Measurements from ENCODE around the gene ARL3.
"Not testable (repeated sequence)": the region's sequence is repeated elsewhere in the genome, so short reads cannot be mapped to it uniquely, and the experiment has no call there.

Gene ARL3

DNA sequence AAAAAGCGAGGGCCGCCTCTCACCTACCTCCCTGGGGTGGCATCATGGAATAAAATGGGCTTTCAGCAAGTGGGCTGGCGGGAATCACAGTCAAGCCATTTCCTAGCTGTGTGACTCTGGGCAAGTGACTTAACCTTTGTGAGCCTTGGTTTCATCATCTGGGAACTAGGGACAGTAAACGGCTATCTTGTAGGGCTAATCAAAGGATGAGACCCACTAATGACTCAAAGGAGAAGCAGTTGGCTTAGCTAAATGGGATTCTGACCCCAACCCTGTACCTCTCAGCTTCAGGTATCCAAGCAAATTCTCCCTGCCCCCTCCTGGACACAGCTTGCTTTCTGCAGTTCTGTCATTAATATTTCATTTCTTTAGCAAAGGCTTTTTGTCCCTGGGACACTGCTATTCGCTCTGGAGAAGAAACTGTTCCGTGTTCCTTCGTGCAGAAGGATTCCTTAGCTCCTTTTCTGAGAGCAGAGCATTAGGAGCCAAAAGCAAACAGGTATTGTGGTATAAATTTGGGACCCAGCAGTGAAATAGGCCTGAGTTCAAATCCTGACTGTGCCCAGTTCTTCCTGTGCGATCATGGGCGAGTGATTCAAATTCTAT is 44.0 kb downstream of the ARL3 start:
- no peak for DNase-seq

DNA sequence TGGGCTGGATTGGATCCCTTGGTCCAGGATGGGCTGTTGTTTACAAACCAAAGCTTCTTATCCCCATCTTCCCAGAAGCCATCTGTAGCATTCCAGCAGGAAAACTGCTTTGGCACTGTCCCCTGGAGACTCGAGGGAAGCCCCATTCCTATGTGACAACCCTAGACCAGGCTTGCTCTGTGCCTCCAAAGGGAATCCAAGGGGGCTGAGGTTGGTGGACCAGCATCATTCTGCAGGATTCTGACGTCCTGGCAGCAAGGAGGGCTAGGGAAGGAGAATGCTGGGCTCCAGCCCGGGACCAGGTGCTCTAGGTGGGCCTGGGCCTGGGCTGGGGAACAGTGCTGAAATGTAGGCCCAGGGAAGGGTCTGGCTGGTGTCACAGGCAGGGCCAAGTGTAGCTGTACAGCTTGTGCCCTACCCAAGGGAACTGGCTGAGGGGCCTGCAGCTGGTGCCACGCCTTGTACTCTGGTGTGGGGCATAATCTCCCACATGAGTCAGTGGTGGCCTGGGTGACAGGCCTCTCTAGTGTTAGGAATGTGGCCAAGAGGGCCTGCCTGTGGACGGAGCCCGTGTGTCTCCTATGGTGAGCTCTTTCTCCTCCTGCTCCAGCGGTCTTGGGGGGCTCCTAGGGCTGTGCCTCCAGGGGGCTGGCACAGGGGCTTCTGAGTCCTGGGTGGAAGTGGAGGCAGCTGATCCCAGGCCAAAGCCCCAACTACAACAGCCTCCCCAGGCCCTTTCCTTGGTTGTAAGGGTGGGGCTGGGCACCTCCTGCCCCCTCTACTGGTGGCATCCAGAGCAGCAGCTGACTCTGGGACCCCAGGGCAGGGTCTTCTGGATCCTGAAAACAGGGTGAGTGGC is 44.8 kb downstream of the ARL3 start:
- DNase-seq = no peak

DNA sequence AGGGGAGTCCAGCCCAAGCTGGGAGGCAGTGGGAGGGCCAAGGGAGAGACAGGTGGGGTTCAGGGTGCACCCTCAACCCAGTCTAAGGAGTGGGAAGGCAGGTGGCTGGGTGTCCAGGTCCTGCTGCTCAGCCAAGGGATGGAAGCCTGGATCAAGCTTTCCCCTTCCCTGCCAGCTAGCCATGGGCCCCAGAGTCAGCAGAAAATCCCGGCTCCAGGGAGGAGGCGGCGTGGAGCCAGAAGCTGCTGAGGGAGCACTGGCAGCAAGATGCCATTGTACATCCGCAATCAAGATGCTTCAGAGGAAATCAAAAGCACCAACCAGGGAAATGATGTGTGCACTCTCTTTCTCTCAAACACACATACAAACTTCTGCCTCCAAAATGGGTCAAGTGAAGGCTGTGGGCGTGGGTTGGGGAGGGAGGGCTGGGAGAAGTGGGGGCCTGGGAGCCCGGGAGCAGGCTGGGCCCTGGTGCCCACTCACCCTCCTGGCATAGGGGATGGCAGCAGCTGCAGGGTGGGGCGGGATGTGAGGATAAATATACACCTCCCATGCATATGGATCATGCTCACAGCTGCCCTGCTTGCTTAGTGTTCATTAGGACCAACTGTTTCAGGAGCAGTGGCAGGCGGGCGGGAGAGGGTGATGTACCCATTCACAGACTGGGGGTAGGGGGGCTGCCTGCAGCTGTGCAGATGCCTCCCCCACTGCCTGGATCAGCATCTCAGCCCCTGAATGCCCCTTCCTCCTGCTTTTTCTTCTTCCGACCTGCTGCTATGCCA is 45.7 kb downstream of the ARL3 start:
- DNase-seq = no peak

DNA sequence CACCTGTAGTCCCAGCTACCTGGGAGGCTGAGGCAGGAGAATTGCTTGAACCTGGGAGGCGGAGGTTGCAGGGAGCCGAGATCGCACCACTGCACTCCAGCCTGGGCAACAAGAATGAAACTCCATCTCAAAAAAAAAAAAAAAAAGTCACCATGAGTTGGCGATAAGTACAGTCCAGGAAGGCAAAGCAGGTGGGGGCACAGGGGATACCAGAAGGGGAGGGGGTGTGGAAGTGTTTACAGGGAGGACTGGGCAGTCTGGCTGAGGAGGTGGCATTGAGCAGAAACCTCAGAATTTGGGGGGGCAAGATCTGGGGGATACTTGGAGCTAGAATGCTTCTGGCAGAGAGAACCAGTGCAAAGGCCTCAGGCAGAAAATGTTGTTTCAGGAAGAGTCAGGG is 46.8 kb downstream of the ARL3 start:
- not testable (repeated sequence) for DNase-seq

DNA sequence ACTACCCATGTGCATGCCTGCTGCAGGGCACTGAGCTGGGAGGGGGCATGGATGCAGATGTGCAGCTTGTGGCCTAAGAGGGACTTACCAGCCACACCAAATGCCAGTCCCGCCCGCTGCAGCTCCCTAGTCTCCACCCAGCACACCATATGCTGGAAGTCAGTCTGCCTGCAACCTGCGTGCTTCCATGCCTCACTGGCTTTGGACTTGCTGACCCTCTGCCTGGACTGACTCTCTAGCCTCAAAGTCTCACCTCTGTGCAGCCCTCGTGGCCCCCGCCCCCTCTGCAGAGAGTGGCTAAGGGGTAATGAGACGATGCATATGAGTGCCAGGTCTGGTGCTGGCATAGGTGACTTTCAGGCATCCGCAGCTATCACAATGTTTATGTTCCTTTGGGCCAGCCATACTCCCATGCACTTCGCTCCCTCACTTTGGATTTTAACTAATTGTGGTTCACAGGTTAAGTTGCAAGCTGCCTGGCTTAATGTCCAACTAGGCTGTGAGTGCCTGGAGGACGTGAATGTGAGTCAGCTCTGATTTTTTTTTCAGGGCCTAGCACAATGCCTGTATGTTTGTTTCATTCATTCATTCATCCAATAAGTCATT is 48.2 kb downstream of the ARL3 start:
- DNase-seq = no peak

GRCh38 chr10:102661658-102662028 is 52.6 kb downstream of the ARL3 start:
- DNase-seq = no peak

DNA sequence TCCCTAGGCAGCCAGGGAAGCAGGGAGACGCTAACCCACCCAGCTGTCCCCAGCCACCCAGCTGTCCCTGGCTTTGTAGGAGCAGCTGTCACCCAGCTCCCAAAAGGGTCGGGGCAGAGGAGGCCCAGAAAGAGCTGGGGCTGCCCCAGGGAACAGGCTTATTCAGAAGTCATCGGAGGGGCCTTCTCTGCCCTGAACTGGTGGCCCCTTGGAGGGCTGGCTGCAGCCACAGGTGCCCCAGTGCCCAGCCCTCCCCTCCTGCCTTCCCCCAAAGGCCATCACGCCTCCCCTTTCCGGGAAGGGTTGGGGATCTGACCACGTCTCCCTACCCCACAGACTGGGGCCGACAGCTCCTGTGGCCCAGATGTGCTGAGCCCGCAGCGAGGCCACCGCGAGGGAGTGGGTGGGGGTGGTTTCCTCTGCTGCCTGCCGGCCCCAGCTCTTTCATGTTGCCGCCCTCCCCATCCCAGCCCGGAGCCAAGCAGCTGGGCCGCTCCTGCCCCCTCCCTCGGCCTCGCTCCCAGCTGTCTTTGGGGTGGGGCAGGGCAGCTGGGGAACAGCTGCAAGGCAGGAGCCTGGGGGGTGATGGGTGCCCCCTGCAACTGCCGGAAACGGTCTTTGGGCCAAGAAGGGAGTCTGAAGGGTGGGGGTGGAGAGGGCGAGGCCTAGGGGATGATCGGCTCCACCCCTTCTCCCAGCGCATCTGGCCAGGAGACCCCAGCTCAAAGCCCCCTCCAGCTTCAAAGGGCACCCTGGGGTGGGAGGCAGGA is 53.1 kb downstream of the ARL3 start:
- DNase-seq = peak; percentile 55 to 74

DNA sequence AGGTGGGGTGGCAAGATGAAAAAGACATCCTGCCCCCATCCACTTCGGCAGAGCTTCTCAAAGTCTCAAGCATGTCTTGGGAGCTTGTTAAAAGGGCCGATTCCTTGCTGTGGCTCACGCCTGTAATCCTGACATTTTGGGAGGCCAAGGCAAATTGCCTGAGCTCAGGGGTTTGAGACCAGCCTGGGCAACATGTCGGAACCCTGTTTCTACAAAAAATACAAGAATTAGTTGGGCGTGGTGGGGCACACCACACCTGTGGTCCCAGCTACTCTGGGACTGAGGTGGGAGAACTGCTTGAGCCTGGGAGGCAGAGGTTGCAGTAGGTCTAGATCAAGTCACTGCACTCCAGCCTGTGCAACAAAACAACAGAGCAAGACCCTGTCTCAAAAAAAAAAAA is 55.4 kb downstream of the ARL3 start:
- DNase-seq = no peak

DNA sequence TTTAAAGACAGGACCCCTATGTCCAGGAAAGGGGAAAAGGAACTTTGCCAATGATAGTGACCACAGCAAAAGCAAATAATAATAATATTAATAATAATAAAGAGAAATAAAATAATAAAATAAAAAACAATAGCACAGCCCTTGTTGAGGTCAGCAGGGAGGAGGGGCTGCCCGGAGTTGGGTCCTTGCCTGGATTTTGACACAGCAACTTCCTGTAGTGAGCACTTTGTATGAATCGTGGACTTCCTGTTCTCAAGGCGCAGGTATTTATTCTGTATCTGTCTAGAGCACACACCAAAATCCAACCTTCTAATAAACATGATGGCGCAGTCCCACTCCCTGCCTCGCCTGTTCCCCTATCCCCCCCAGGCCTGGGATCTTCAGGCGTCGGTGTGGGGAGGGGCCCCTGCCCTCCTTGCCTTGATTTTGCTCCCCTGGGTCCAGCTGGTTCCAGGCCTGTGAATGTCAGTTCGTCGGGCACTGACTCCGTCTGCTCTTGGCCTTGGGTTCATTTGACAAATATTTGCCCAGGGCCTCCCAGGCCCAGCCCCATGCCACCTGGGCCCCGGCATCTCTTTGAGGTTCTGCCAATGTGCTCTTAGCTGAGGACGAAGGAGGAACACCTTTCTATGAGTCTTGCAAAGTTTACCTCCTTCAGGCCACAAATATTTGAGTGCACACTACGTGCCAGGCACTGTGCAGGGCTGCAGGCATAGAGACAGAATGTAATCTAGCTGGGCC is 56.0 kb downstream of the ARL3 start:
- DNase-seq = no peak

DNA sequence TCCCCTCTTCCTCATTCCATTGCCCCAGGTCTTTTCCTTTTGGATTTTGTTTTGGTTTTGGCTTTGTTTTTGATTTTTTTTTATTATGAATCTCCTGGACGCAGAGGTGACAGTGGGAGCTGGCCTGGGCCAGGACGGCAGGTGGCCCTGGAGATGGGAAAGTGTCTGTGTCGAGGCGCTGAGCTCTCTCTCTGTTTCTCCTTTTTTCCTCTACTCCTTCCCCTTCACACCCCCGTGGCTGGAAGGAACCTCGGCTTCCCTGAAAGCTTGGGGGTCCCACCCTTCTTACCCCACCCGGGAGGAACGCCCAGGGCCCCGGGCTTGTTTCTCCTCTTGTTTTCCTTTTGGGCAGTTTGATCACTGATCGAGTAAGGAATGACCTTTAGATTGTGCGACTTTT is 56.7 kb downstream of the ARL3 start:
- no peak for DNase-seq

GRCh38 chr10:102656791-102657371 is 57.3 kb downstream of the ARL3 start:
- DNase-seq = no peak

DNA sequence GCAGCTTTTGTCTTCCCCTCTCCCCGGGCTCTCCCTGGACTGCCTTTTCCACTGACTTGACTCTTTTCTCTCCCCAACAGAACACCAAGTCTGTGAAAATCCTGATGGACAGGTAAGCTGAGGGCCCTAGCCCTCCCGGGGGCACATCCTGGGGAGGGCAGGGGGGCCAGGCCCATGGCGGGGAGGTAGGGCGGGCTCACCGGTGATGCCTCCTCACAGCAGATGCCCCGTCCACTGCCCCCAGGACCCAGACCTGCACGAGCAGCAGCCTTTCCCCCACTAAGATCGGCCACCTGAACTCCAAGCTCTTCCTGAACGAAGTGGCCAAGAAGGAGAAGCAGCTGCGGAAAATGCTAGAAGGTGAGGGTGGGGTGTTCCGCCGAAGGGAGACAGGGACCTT is 58.2 kb downstream of the ARL3 start:
- DNase-seq = no peak

DNA sequence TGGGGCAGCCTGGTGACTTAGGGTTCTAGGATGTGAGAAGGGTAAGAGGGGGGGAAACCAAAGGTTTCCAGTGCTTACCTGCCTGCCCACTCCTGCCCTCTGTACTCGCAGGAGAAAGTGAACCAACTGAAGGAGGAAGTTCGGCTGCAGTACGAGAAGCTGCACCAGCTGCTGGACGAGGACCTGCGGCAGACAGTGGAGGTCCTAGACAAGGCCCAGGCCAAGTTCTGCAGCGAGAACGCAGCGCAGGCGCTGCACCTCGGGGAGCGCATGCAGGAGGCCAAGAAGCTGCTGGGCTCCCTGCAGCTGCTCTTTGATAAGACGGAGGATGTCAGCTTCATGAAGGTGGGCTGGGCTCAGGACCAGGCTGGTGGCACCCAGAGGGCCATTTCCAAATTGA is 59.2 kb downstream of the ARL3 start:
- DNase-seq = no peak

DNA sequence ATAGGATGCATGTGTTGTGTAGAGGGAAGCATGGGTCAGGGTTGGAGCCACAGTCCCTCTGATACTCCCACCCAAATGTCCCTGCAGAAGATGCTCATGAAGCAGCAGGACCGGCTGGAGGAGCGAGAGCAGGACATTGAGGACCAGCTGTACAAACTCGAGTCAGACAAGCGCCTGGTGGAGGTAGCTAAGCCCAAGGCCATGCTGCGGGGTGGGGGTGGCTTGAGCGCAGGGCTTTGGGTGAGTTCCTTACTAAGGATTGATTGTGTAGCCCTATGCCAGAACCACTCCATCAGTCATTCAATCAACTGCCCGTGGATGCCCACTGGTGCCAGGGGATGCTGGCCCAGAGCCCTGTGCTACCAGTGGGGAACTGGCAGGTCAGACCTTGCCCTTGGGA is 59.6 kb downstream of the ARL3 start:
- DNase-seq = no peak

GRCh38 chr10:102653060-102653459 is 61.1 kb downstream of the ARL3 start:
- DNase-seq = no peak

GRCh38 chr10:102652170-102652916 is 61.9 kb downstream of the ARL3 start:
- DNase-seq = no peak

- no peak for DNase-seq
These were observed 62.6 kb downstream of the ARL3 start for GRCh38 chr10:102651455-102652169.

DNA sequence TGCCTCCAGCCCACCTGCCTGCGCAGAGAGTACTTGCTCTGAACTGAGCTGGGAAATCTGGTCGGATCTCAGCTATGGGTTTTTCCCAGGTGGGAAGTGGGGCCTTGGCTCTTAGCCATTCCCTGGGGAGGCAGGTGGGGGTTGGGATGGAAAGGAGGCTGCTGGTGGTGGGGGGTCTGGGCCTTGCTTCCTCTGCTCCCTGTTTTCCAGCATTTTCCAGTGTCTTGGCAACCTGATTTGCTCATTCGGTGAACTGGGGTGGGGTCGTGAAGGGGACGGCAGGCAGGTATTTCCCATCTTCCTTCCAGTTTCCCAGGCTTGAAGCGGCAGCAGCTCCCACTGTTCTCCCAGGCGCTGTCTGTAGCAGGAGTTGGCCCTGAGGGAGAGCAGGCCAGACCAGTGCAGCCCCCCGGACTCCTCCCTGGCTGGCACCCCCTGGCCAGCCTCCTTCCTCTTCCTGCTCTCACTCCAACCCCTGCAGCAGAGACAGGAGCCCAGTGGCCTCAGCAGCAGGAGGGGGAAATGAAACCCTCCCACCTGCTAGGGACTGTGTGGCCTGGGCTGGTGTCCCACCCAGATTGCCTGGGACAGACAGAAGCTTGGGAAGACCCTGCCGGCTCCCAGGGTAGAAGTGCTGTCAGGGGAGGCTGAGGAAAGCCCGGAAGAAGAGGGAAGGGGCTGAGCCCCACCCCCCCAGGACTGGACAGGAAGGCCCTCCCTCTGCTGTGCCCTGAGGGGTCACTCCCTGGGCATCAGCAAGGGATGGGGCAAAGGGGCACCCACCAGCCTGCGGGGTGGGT is 63.3 kb downstream of the ARL3 start:
- DNase-seq = no peak
